Right atrium auricular region (tissue), 2 donors: ENCODE measurements around the gene RHOF. TPM values are rescaled to one million over a fixed set of nuclear protein-coding genes. Genes with fewer than 3 reads are reported as not detected.
"Not testable (repeated sequence)": the region's sequence is repeated elsewhere in the genome, so short reads cannot be mapped to it uniquely, and the experiment has no call there.

Experiments
- DNase-seq: peaks from one replicate; pipeline ENCODE4 v3.0.0-alpha.2; 2019; ENCODE audit warnings: low spot score
- H3K27ac ChIP-seq, 2 donors: fragments of 200-600 bp; sonication (generic); 1 replicate in 1 of 2; 2 replicates in 1 of 2; pipeline ENCODE4 v1.5.1; 2016 to 2019
- H3K27me3 ChIP-seq, 2 donors: fragments of 200-600 bp; sonication (generic); one replicate each; pipeline versions ENCODE4 v1.5.1 to v1.6.0; 2017 to 2019
- H3K36me3 ChIP-seq: fragments of 200-600 bp; sonication (generic); one replicate; pipeline ENCODE4 v1.5.1; 2016
- H3K4me1 ChIP-seq, 2 donors: fragments of 200-600 bp; sonication (generic); one replicate each; pipeline versions ENCODE4 v1.5.1 to v1.6.0; 2017 to 2019
- H3K4me3 ChIP-seq, 2 donors: fragments of 200-600 bp; sonication (generic); 1 replicate in 1 of 2; 2 replicates in 1 of 2; pipeline ENCODE4 v1.5.1; 2017 to 2019; ENCODE audit warnings: mild to moderate bottlenecking in 1 of 2, moderate library complexity in 1 of 2
- H3K9me3 ChIP-seq, 2 donors: fragments of 200-600 bp; sonication (generic); one replicate each; pipeline ENCODE4 v1.5.1; 2019
- total RNA-seq, 2 donors: library from RNA; depleted of rRNA; stranded (reverse); fragments of >200 nt; gene quantifications; one replicate each; pipeline ENCODE4 v1.1.0, GENCODE V29; 2016
- TF ChIP-seq, protein P1 (sequence below), 2 donors: fragments of 200-600 bp; sonication (generic); IDR thresholded peaks; one replicate each; pipeline ENCODE4 v1.5.1; 2019; ENCODE audit warnings: antibody characterized with exemption in 2 of 2

RHOF gene
- total RNA-seq, 2 donors from 2014 or later, result 7.3 to 21.9 TPM

DNA sequence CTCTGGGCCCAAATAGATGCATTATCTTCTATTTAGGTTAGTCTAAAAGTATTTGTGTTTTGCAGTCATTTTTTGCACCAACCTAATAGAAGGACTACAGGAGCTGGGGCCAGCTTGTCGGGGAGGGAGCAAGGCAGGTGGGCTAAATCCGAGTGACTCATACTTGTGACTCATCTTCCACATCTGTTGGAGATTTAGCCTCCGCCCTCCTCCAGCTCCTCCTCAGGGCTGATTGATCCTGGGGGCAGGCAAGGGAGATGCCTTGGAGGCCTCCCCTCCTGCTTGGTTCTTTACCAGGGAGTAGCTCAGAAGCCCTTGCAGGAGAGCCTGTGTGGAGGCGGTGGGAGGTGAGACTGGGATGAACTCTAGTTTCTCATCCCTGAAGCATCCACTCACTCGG is 27.9 kb downstream of the RHOF start:
- H3K36me3 ChIP-seq, result no peaks in the 10 kb centered on the region
- no peaks in the 10 kb centered on the region for H3K9me3 ChIP-seq
- peaks cover 0 to 50% of the 10 kb centered on the region in 2 donors for H3K4me1 ChIP-seq
- TF ChIP-seq, protein P1, sequence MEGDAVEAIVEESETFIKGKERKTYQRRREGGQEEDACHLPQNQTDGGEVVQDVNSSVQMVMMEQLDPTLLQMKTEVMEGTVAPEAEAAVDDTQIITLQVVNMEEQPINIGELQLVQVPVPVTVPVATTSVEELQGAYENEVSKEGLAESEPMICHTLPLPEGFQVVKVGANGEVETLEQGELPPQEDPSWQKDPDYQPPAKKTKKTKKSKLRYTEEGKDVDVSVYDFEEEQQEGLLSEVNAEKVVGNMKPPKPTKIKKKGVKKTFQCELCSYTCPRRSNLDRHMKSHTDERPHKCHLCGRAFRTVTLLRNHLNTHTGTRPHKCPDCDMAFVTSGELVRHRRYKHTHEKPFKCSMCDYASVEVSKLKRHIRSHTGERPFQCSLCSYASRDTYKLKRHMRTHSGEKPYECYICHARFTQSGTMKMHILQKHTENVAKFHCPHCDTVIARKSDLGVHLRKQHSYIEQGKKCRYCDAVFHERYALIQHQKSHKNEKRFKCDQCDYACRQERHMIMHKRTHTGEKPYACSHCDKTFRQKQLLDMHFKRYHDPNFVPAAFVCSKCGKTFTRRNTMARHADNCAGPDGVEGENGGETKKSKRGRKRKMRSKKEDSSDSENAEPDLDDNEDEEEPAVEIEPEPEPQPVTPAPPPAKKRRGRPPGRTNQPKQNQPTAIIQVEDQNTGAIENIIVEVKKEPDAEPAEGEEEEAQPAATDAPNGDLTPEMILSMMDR (IDR thresholded peaks at IDR 0.05), result no peak
- H3K4me3 ChIP-seq, result no peak overlapping the region
- no peak overlapping the region for H3K27ac ChIP-seq
- DNase-seq, result no peak
- H3K27me3 ChIP-seq, result no peaks in the 10 kb centered on the region

DNA sequence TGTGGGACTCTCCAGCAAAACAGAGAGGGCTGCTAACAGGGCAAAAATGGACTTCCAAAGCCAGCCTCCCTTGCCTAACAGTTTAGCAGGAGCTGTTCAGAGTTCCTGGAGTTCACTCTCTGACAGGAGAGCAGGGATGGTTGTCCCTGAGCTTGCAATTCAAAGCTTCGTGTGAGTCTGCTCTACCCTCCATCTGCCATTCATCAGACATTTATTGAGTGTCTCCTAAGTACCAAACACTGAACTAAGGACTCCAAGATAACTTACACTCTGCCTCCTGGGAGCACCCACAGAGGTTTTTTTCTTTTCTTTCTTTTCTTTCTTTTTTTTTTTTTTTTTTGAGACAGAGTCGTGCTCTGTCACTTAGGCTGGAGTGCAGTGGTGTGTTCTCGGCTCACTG is 28.7 kb downstream of the RHOF start:
- Histone ChIP-seq H3K9me3 (no peaks in the 10 kb centered on the region), H3K4me3 (no peak overlapping the region), H3K36me3 (no peaks in the 10 kb centered on the region), H3K27ac (no peak overlapping the region), H3K4me1 (peaks cover 0 to 43% of the 10 kb centered on the region in 2 donors), H3K27me3 (no peaks in the 10 kb centered on the region)
- no peak for DNase-seq
- TF ChIP-seq, protein P1 (IDR thresholded peaks at IDR 0.05), result no peak

- TF ChIP-seq, protein P1 (IDR thresholded peaks at IDR 0.05), result no peak
- DNase-seq, result no peak
- H3K27ac ChIP-seq, result peak overlapping the region; percentile 45 to 51
- no peaks in the 10 kb centered on the region for H3K36me3 ChIP-seq
- no peaks in the 10 kb centered on the region for H3K9me3 ChIP-seq
- H3K27me3 ChIP-seq, result no peaks in the 10 kb centered on the region
- H3K4me3 ChIP-seq, result no peak overlapping the region
- peaks cover 0 to 24% of the 10 kb centered on the region in 2 donors for H3K4me1 ChIP-seq
Measured at GRCh38 chr12:121762269-121762668, 31.2 kb downstream of the RHOF start.

DNA sequence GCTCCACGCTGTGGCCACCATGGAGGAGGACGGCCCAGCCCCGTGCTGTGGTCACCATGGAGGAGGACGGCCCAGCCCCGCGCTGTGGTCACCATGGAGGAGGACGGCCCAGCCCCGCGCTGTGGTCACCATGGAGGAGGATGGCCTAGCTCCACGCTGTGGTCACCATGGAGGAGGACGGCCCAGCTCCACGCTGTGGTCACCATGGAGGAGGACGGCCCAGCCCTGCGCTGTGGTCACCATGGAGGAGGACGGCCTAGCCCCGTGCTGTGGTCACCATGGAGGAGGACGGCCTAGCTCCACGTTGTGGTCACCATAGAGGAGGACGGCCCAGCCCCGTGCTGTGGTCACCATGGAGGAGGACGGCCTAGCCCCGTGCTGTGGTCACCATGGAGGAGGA is 35.0 kb downstream of the RHOF start:
- H3K4me1 ChIP-seq, result peaks cover 0 to 22% of the 10 kb centered on the region in 2 donors
- H3K9me3 ChIP-seq, H3K27ac ChIP-seq, H3K27me3 ChIP-seq, DNase-seq, H3K4me3 ChIP-seq, H3K36me3 ChIP-seq: not testable (repeated sequence)

- no peak for DNase-seq
- H3K27me3 ChIP-seq, result no peaks in the 10 kb centered on the region
- no peak overlapping the region for H3K27ac ChIP-seq
- H3K36me3 ChIP-seq, result no peaks in the 10 kb centered on the region
- TF ChIP-seq, protein P1 (IDR thresholded peaks at IDR 0.05), result no peak
- H3K4me3 ChIP-seq, result no peak overlapping the region
- H3K4me1 ChIP-seq, result peaks cover 0 to 12% of the 10 kb centered on the region in 2 donors
- no peaks in the 10 kb centered on the region for H3K9me3 ChIP-seq
Measured at GRCh38 chr12:121755591-121755990, 37.9 kb downstream of the RHOF start.

- Histone ChIP-seq H3K4me1 (peaks cover 0 to 12% of the 10 kb centered on the region in 2 donors), H3K9me3 (no peaks in the 10 kb centered on the region), H3K36me3 (no peaks in the 10 kb centered on the region), H3K27me3 (no peaks in the 10 kb centered on the region), H3K4me3 (no peak overlapping the region), H3K27ac (peak overlapping the region in 1 of 2 donors; percentile 48)
- DNase-seq, result no peak
- TF ChIP-seq, protein P1 (IDR thresholded peaks at IDR 0.05), result no peak
Measured at GRCh38 chr12:121754836-121755235, 38.7 kb downstream of the RHOF start.
